Measurements from ENCODE around the gene RHEB.

- TF ChIP-seq EZH2 (IDR thresholded peaks at IDR 0.05; ENCODE audit: low read length, unreplicated experiment) (no peak), CTCF (conservative IDR thresholded peaks at IDR 0.05; ENCODE audit: low read depth, low read length) (no peak), EZH2phosphoT487 (IDR thresholded peaks at IDR 0.05; ENCODE audit: borderline replicate concordance, low read length) (no peak)
These were observed 33.6 kb downstream of the RHEB start for GRCh38 chr7:151486074-151486473.

All from PC-3 (cell line).